Right lobe of liver (tissue), 4 donors: Measurements from ENCODE around the gene C20orf144.

Source experiments
- CTCF ChIP-seq, 4 donors: fragments of 200-600 bp in 3 of 4; fragments of 450-650 bp in 1 of 4; IDR thresholded peaks; one replicate each; pipeline versions ENCODE4 v1.5.1 to v1.8.0; 2016 to 2022; ENCODE audit warnings: antibody characterized with exemption in 4 of 4, mild to moderate bottlenecking in 2 of 4
- POLR2A ChIP-seq: fragments of 450-650 bp; IDR thresholded peaks from one replicate; pipeline ENCODE4 v1.6.1; 2017; ENCODE audit warnings: antibody characterized with exemption, mild to moderate bottlenecking
- donor health status: DM: no; HTN: no; CAD: no.
- donor health status: DM: no; HTN: no; CAD: no.
- donor health status: DM: no; HTN: yes; CAD: no.

- TF ChIP-seq CTCF (IDR thresholded peaks at IDR 0.05) (no peak), POLR2A (no peak)
Observed at GRCh38 chr20:33647603-33648395, 14.3 kb upstream of the C20orf144 start.
